ENCODE results near the gene LRRTM3. TPM values are rescaled to one million over a fixed set of nuclear protein-coding genes. Genes with fewer than 3 reads are reported as not detected.

The LRRTM3 gene
- polyA plus RNA-seq (2013, experiment 1 of 2), result 0.65 TPM
- 1.3 TPM for polyA plus RNA-seq (2013, experiment 2 of 2)

GRCh38 chr10:66925896-66926715 lies at the start of gene LRRTM3:
LRRTM3 (plus strand) TSS chr10:66926036.
- Histone ChIP-seq H3K4me3 (ENCODE audit: low read length) (peak within 1 kb of the TSS; percentile 28), H3K36me3 (ENCODE audit: insufficient read depth, low read length) (no peaks in the 10 kb centered on the region)

GRCh38 chr10:66877361-66877760 lies 48.5 kb upstream of the LRRTM3 start:
- WGBS, result 87% methylated on average over 2 of the region's 2 CpGs
- Histone ChIP-seq H3K9me3 (ENCODE audit: insufficient read depth, low read depth, low read length) (no peaks in the 10 kb centered on the region), H3K27me3 (ENCODE audit: insufficient read depth, low read length) (no peaks in the 10 kb centered on the region), H3K4me1 (ENCODE audit: insufficient read depth, low read length) (no peaks in the 10 kb centered on the region; the same call in 1 of the 2 replicates), H3K36me3 (ENCODE audit: insufficient read depth, low read length) (no peaks in the 10 kb centered on the region), H3K27ac (ENCODE audit: low read depth, low read length) (no peak overlapping the region), H3K4me3 (ENCODE audit: low read length) (no peak overlapping the region), H3K9ac (ENCODE audit: low read depth, low read length) (no peak overlapping the region)

More at GRCh38 chr10:66925896-66926715, at the start of gene LRRTM3:
- Histone ChIP-seq H3K27me3 (ENCODE audit: insufficient read depth, low read length) (peaks cover 38% of the 10 kb centered on the region), H3K27ac (ENCODE audit: low read depth, low read length) (peak within 1 kb of the TSS; percentile 85; the same call in 1 of the 2 replicates), H3K9me3 (ENCODE audit: insufficient read depth, low read depth, low read length) (no peaks in the 10 kb centered on the region), H3K9ac (ENCODE audit: low read depth, low read length) (no peak within 1 kb of the TSS), H3K4me1 (ENCODE audit: insufficient read depth, low read length) (peaks cover 57% of the 10 kb centered on the region)
- WGBS, result 4% methylated on average over 13 of the region's 16 CpGs

GRCh38 chr10:66880292-66880691 lies 45.5 kb upstream of the LRRTM3 start:
- Histone ChIP-seq H3K27me3 (ENCODE audit: insufficient read depth, low read length) (no peaks in the 10 kb centered on the region), H3K27ac (ENCODE audit: low read depth, low read length) (no peak overlapping the region), H3K9me3 (ENCODE audit: insufficient read depth, low read depth, low read length) (no peaks in the 10 kb centered on the region), H3K36me3 (ENCODE audit: insufficient read depth, low read length) (no peaks in the 10 kb centered on the region), H3K4me3 (ENCODE audit: low read length) (no peak overlapping the region), H3K9ac (ENCODE audit: low read depth, low read length) (no peak overlapping the region), H3K4me1 (ENCODE audit: insufficient read depth, low read length) (no peaks in the 10 kb centered on the region; the same call in 1 of the 2 replicates)
- 83% methylated on average over 1 of the region's 1 CpG for WGBS

- 90% methylated on average over 1 of the region's 2 CpGs for WGBS
- Histone ChIP-seq H3K27me3 (ENCODE audit: insufficient read depth, low read length) (no peaks in the 10 kb centered on the region), H3K36me3 (ENCODE audit: insufficient read depth, low read length) (no peaks in the 10 kb centered on the region)
Measured at GRCh38 chr10:66880826-66881225, 45.0 kb upstream of the LRRTM3 start.

GRCh38 chr10:66881814-66882213 lies 44.0 kb upstream of the LRRTM3 start:
- no peak overlapping the region for H3K9ac ChIP-seq (ENCODE audit: low read depth, low read length)
- no peak overlapping the region for H3K27ac ChIP-seq (ENCODE audit: low read depth, low read length)
- no peak overlapping the region for H3K4me3 ChIP-seq (ENCODE audit: low read length)
- H3K9me3 ChIP-seq (ENCODE audit: insufficient read depth, low read depth, low read length), result no peaks in the 10 kb centered on the region
- no peaks in the 10 kb centered on the region for H3K27me3 ChIP-seq (ENCODE audit: insufficient read depth, low read length)
- WGBS, result 93% methylated on average over 2 of the region's 3 CpGs
- H3K36me3 ChIP-seq (ENCODE audit: insufficient read depth, low read length), result no peaks in the 10 kb centered on the region
- H3K4me1 ChIP-seq (ENCODE audit: insufficient read depth, low read length), result no peaks in the 10 kb centered on the region; the same call in 1 of the 2 replicates

More at GRCh38 chr10:66880826-66881225, 45.0 kb upstream of the LRRTM3 start:
- Histone ChIP-seq H3K27ac (ENCODE audit: low read depth, low read length) (no peak overlapping the region), H3K9ac (ENCODE audit: low read depth, low read length) (no peak overlapping the region), H3K4me3 (ENCODE audit: low read length) (no peak overlapping the region), H3K4me1 (ENCODE audit: insufficient read depth, low read length) (no peaks in the 10 kb centered on the region; the same call in 1 of the 2 replicates), H3K9me3 (ENCODE audit: insufficient read depth, low read depth, low read length) (no peaks in the 10 kb centered on the region)

- Histone ChIP-seq H3K4me1 (ENCODE audit: insufficient read depth, low read length) (no peaks in the 10 kb centered on the region; the same call in 1 of the 2 replicates), H3K27me3 (ENCODE audit: insufficient read depth, low read length) (no peaks in the 10 kb centered on the region), H3K9ac (ENCODE audit: low read depth, low read length) (no peak overlapping the region), H3K36me3 (ENCODE audit: insufficient read depth, low read length) (no peaks in the 10 kb centered on the region), H3K9me3 (ENCODE audit: insufficient read depth, low read depth, low read length) (no peaks in the 10 kb centered on the region), H3K27ac (ENCODE audit: low read depth, low read length) (no peak overlapping the region), H3K4me3 (ENCODE audit: low read length) (no peak overlapping the region)
- WGBS, result 94% methylated on average over 2 of the region's 2 CpGs
Measured at GRCh38 chr10:66882271-66882670, 43.6 kb upstream of the LRRTM3 start.

GRCh38 chr10:66886848-66887247 lies 39.0 kb upstream of the LRRTM3 start:
- no peaks in the 10 kb centered on the region for H3K36me3 ChIP-seq (ENCODE audit: insufficient read depth, low read length)
- H3K9me3 ChIP-seq (ENCODE audit: insufficient read depth, low read depth, low read length), result no peaks in the 10 kb centered on the region
- no peak overlapping the region for H3K9ac ChIP-seq (ENCODE audit: low read depth, low read length)
- H3K4me1 ChIP-seq (ENCODE audit: insufficient read depth, low read length), result no peaks in the 10 kb centered on the region
- no peak overlapping the region for H3K4me3 ChIP-seq (ENCODE audit: low read length)
- H3K27me3 ChIP-seq (ENCODE audit: insufficient read depth, low read length), result no peaks in the 10 kb centered on the region
- no peak overlapping the region for H3K27ac ChIP-seq (ENCODE audit: low read depth, low read length)

GRCh38 chr10:66888237-66888636 lies 37.6 kb upstream of the LRRTM3 start:
- Histone ChIP-seq H3K27ac (ENCODE audit: low read depth, low read length) (no peak overlapping the region), H3K9ac (ENCODE audit: low read depth, low read length) (no peak overlapping the region), H3K27me3 (ENCODE audit: insufficient read depth, low read length) (no peaks in the 10 kb centered on the region), H3K9me3 (ENCODE audit: insufficient read depth, low read depth, low read length) (no peaks in the 10 kb centered on the region), H3K4me3 (ENCODE audit: low read length) (no peak overlapping the region), H3K4me1 (ENCODE audit: insufficient read depth, low read length) (peaks cover 8% of the 10 kb centered on the region), H3K36me3 (ENCODE audit: insufficient read depth, low read length) (no peaks in the 10 kb centered on the region)
- WGBS, result 100% methylated on average over 1 of the region's 1 CpG

GRCh38 chr10:66892871-66893270 lies 33.0 kb upstream of the LRRTM3 start:
- Histone ChIP-seq H3K4me1 (ENCODE audit: insufficient read depth, low read length) (peaks cover 21% of the 10 kb centered on the region), H3K27me3 (ENCODE audit: insufficient read depth, low read length) (no peaks in the 10 kb centered on the region), H3K36me3 (ENCODE audit: insufficient read depth, low read length) (no peaks in the 10 kb centered on the region), H3K9ac (ENCODE audit: low read depth, low read length) (no peak overlapping the region), H3K9me3 (ENCODE audit: insufficient read depth, low read depth, low read length) (peaks cover 1% of the 10 kb centered on the region; the same call in 1 of the 2 replicates), H3K4me3 (ENCODE audit: low read length) (peak overlapping the region; percentile 2; the same call in 1 of the 2 replicates), H3K27ac (ENCODE audit: low read depth, low read length) (peak overlapping the region; percentile 73)
- 11% methylated on average over 1 of the region's 2 CpGs for WGBS

GRCh38 chr10:66910671-66911070 lies 15.2 kb upstream of the LRRTM3 start:
- no peaks in the 10 kb centered on the region for H3K27me3 ChIP-seq (ENCODE audit: insufficient read depth, low read length)
- H3K36me3 ChIP-seq (ENCODE audit: insufficient read depth, low read length), result no peaks in the 10 kb centered on the region
- 96% methylated on average over 5 of the region's 5 CpGs for WGBS
- H3K4me1 ChIP-seq (ENCODE audit: insufficient read depth, low read length), result no peaks in the 10 kb centered on the region
- H3K9ac ChIP-seq (ENCODE audit: low read depth, low read length), result no peak overlapping the region
- no peak overlapping the region for H3K4me3 ChIP-seq (ENCODE audit: low read length)
- H3K27ac ChIP-seq (ENCODE audit: low read depth, low read length), result no peak overlapping the region
- H3K9me3 ChIP-seq (ENCODE audit: insufficient read depth, low read depth, low read length), result no peaks in the 10 kb centered on the region

GRCh38 chr10:66916030-66916429 lies 9.8 kb upstream of the LRRTM3 start:
- no peaks in the 10 kb centered on the region for H3K36me3 ChIP-seq (ENCODE audit: insufficient read depth, low read length)
- H3K9me3 ChIP-seq (ENCODE audit: insufficient read depth, low read depth, low read length), result no peaks in the 10 kb centered on the region; the same call in 1 of the 2 replicates
- no peak overlapping the region for H3K9ac ChIP-seq (ENCODE audit: low read depth, low read length)
- WGBS, result 100% methylated on average over 1 of the region's 2 CpGs
- H3K27ac ChIP-seq (ENCODE audit: low read depth, low read length), result no peak overlapping the region
- H3K4me3 ChIP-seq (ENCODE audit: low read length), result no peak overlapping the region
- H3K27me3 ChIP-seq (ENCODE audit: insufficient read depth, low read length), result no peaks in the 10 kb centered on the region
- peaks cover 4% of the 10 kb centered on the region for H3K4me1 ChIP-seq (ENCODE audit: insufficient read depth, low read length)

Data from HUES64 (cell line).